Sigmoid colon (tissue), 4 donors: Measurements from ENCODE around the gene PNLIPRP3.

ENCODE experiments used
- CTCF ChIP-seq, 4 experiments: fragments of 450-650 bp in 3 of 4; fragments of 200-600 bp in 1 of 4; IDR thresholded peaks; one replicate each; pipeline ENCODE4 v1.5.1; 2016 to 2019; ENCODE audit warnings: antibody characterized with exemption in 4 of 4, mild to moderate bottlenecking in 3 of 4, moderate library complexity in 2 of 4
- EP300 ChIP-seq, 4 donors: sonication (generic); formaldehyde crosslinking; IDR thresholded peaks; one replicate each; pipeline ENCODE4 v1.6.1; 2017; ENCODE audit warnings: antibody characterized with exemption in 4 of 4

- no peak for TF ChIP-seq CTCF (IDR thresholded peaks at IDR 0.05)
- TF ChIP-seq EP300 (IDR thresholded peaks at IDR 0.05), result no peak
Observed at GRCh38 chr10:116410351-116410750, 17.3 kb upstream of the PNLIPRP3 start.
